ENCODE results near the gene MX2.

The MX2 gene

GRCh38 chr21:41425954-41426675 lies 64.3 kb downstream of the MX2 start, which contains the start of gene MX1:
MX1 (plus strand) TSS chr21:41426239; CDS start chr21:41432071, 5,832 bp downstream.
- peak within 1 kb of the TSS; percentile 66 for H3K4me2 ChIP-seq (ENCODE audit: low read length)
- H4K20me1 ChIP-seq (ENCODE audit: insufficient read depth, low read length) = no peaks in the 10 kb centered on the region
- H3K9ac ChIP-seq (ENCODE audit: low read length) = peak within 1 kb of the TSS; percentile 51
- no peaks in the 10 kb centered on the region for H3K27me3 ChIP-seq (ENCODE audit: low read depth, low read length)
- H3K27ac ChIP-seq (ENCODE audit: low read length) = no peak within 1 kb of the TSS
- H2AFZ ChIP-seq (ENCODE audit: low read depth, low read length) = peak within 1 kb of the TSS; percentile 72
- no peaks in the 10 kb centered on the region for H3K9me3 ChIP-seq (ENCODE audit: insufficient read depth, low read length)
- peaks cover 10% of the 10 kb centered on the region; the same call in 1 of the 2 replicates for H3K4me1 ChIP-seq (ENCODE audit: low read length)
- H3K36me3 ChIP-seq (replicated peaks; ENCODE audit: low read depth, low read length) = no peaks in the 10 kb centered on the region
- TF ChIP-seq EZH2phosphoT487 (IDR thresholded peaks at IDR 0.05; ENCODE audit: low read depth) (no peak), CTCF (IDR thresholded peaks at IDR 0.05; ENCODE audit: low read depth, low read length) (no peak)
- H3K79me2 ChIP-seq (ENCODE audit: low read length) = no peaks in the 10 kb centered on the region
- peak within 1 kb of the TSS; percentile 67 for H3K4me3 ChIP-seq (ENCODE audit: low read length)

- Histone ChIP-seq H3K4me2 (ENCODE audit: low read length) (peak overlapping the region; percentile 66), H4K20me1 (ENCODE audit: insufficient read depth, low read length) (no peaks in the 10 kb centered on the region), H3K79me2 (ENCODE audit: low read length) (no peaks in the 10 kb centered on the region), H3K9me3 (ENCODE audit: insufficient read depth, low read length) (no peaks in the 10 kb centered on the region), H3K4me3 (ENCODE audit: low read length) (peak overlapping the region; percentile 67; the same call in 1 of the 2 replicates), H3K9ac (ENCODE audit: low read length) (no peak overlapping the region), H2AFZ (ENCODE audit: low read depth, low read length) (no peak overlapping the region), H3K4me1 (ENCODE audit: low read length) (peaks cover 10% of the 10 kb centered on the region; the same call in 1 of the 2 replicates), H3K36me3 (replicated peaks; ENCODE audit: low read depth, low read length) (no peaks in the 10 kb centered on the region), H3K27me3 (ENCODE audit: low read depth, low read length) (no peaks in the 10 kb centered on the region), H3K27ac (ENCODE audit: low read length) (no peak overlapping the region)
- TF ChIP-seq EZH2phosphoT487 (IDR thresholded peaks at IDR 0.05; ENCODE audit: low read depth) (no peak), CTCF (IDR thresholded peaks at IDR 0.05; ENCODE audit: low read depth, low read length) (no peak)
Observed at GRCh38 chr21:41426676-41427404, 65.0 kb downstream of the MX2 start.

GRCh38 chr21:41427556-41427955 lies 65.7 kb downstream of the MX2 start:
- no peaks in the 10 kb centered on the region for H4K20me1 ChIP-seq (ENCODE audit: insufficient read depth, low read length)
- no peak for TF ChIP-seq EZH2phosphoT487 (IDR thresholded peaks at IDR 0.05; ENCODE audit: low read depth)
- no peak for TF ChIP-seq CTCF (IDR thresholded peaks at IDR 0.05; ENCODE audit: low read depth, low read length)
- peaks cover 10% of the 10 kb centered on the region; the same call in 1 of the 2 replicates for H3K4me1 ChIP-seq (ENCODE audit: low read length)
- H3K79me2 ChIP-seq (ENCODE audit: low read length) = no peaks in the 10 kb centered on the region
- no peaks in the 10 kb centered on the region for H3K9me3 ChIP-seq (ENCODE audit: insufficient read depth, low read length)
- no peak overlapping the region for H3K27ac ChIP-seq (ENCODE audit: low read length)
- H3K4me3 ChIP-seq (ENCODE audit: low read length) = no peak overlapping the region
- H3K9ac ChIP-seq (ENCODE audit: low read length) = no peak overlapping the region
- no peaks in the 10 kb centered on the region for H3K27me3 ChIP-seq (ENCODE audit: low read depth, low read length)
- no peaks in the 10 kb centered on the region for H3K36me3 ChIP-seq (replicated peaks; ENCODE audit: low read depth, low read length)
- H3K4me2 ChIP-seq (ENCODE audit: low read length) = no peak overlapping the region
- H2AFZ ChIP-seq (ENCODE audit: low read depth, low read length) = no peak overlapping the region

- Histone ChIP-seq H3K27me3 (ENCODE audit: low read depth, low read length) (no peaks in the 10 kb centered on the region), H3K9me3 (ENCODE audit: insufficient read depth, low read length) (no peaks in the 10 kb centered on the region), H4K20me1 (ENCODE audit: insufficient read depth, low read length) (no peaks in the 10 kb centered on the region), H3K9ac (ENCODE audit: low read length) (no peak overlapping the region), H3K4me3 (ENCODE audit: low read length) (no peak overlapping the region), H3K36me3 (replicated peaks; ENCODE audit: low read depth, low read length) (no peaks in the 10 kb centered on the region), H3K79me2 (ENCODE audit: low read length) (no peaks in the 10 kb centered on the region), H3K27ac (ENCODE audit: low read length) (no peak overlapping the region), H3K4me2 (ENCODE audit: low read length) (no peak overlapping the region), H2AFZ (ENCODE audit: low read depth, low read length) (no peak overlapping the region), H3K4me1 (ENCODE audit: low read length) (peaks cover 6% of the 10 kb centered on the region; the same call in 1 of the 2 replicates)
- TF ChIP-seq CTCF (IDR thresholded peaks at IDR 0.05; ENCODE audit: low read depth, low read length) = no peak
- TF ChIP-seq EZH2phosphoT487 (IDR thresholded peaks at IDR 0.05; ENCODE audit: low read depth) = no peak
Observed at GRCh38 chr21:41428311-41428710, 66.5 kb downstream of the MX2 start.
